ENCODE data around the gene LOXHD1. TPM values are rescaled to one million over a fixed set of nuclear protein-coding genes. Genes with fewer than 3 reads are reported as not detected.

Gene LOXHD1
- total RNA-seq, 4 donors from 2014 or later: 1.7 to 4.9 (median 3.2) TPM

DNA sequence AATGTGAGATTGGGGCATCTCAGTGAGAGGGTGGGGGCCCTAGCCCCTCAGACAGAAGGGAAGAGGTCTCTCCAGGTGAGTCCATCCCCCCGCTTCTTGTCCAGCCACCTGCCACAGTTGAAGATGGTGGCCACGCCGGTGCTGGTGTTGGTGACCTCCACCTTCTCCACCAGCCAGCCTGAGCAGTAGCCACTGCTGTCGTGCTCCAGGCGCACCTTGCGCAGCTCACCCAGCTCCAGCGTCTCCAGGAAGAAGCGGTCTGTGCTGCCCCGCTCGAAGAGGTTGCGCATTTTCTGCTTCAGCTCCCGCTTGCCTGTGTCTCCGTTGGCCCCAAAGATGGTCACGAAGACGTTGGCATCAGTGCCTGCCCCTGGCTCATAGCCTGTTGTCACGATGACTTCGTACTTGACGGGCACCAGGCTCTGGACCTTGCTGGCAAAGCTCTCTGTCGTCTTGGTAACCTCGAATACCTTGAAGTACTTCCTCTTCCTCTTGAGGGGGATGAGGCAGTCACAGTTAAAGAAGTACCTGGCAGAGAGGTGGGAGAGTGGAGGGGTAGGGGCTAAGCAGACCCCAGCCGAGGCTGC, 179.5 kb downstream of the LOXHD1 start:
- TF ChIP-seq, protein P1, sequence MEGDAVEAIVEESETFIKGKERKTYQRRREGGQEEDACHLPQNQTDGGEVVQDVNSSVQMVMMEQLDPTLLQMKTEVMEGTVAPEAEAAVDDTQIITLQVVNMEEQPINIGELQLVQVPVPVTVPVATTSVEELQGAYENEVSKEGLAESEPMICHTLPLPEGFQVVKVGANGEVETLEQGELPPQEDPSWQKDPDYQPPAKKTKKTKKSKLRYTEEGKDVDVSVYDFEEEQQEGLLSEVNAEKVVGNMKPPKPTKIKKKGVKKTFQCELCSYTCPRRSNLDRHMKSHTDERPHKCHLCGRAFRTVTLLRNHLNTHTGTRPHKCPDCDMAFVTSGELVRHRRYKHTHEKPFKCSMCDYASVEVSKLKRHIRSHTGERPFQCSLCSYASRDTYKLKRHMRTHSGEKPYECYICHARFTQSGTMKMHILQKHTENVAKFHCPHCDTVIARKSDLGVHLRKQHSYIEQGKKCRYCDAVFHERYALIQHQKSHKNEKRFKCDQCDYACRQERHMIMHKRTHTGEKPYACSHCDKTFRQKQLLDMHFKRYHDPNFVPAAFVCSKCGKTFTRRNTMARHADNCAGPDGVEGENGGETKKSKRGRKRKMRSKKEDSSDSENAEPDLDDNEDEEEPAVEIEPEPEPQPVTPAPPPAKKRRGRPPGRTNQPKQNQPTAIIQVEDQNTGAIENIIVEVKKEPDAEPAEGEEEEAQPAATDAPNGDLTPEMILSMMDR (IDR thresholded peaks at IDR 0.05): no peak
- DNase-seq (ENCODE audit: low spot score) (no peak), ATAC-seq (ENCODE audit: low FRiP score) (no peak)

DNA sequence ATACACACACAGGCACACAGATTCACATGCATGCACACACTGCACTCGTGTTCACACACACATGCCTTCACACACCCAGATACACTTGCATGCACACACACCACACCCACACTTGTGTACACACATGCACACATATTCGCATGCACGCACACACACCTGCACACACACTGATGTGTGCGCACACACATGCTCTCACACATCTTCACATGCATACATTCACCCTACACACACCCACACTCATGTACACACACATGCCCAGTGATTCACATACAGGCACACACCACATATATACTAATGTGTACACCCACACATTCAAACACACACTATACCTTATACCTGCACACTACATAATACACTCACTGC, 181.6 kb downstream of the LOXHD1 start:
- TF ChIP-seq, protein P1 (IDR thresholded peaks at IDR 0.05): no peak
- ATAC-seq (ENCODE audit: low FRiP score) (no peak), DNase-seq (ENCODE audit: low spot score) (no peak)

DNA sequence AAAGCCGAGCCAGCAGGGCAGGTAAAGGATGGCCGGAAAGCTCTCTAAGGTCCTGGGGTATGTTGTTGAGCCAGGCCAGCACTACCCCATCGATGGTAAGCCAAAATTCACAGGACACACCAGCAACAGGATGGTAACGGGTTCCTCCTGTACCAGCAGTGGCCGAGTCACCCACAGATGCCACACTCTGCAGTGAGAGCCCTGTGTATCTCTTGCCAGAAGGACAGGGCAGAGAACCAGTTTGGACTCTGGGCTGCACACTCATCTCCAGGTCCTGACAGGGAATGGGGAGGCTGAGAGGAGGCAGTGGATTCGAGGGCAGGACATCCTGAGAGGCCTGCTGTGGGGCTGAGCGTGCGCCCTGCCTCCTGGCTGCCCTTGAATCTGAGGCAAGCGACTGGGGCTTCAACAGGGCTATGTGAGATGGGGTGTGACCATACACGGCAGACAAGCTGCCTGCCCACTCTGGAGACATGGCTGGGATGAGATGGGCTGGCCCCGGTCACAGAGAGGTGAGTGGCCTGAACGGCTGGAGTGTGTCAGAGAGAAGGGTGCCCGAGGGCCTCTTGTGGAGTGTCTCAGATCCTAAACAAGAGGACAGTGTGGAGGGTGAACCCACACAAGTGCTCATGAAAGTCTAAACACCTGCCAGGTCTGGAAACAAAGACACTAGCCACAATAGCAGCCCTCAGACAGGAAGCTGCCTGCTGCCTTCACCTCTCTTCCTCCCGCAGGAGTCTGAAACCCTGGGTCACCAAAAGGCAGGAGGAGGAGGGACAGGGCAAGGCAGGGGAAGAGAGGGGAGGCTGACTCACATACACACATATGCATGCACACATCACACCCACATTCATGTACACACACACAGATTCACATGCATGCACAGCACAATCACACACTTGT, 182.3 kb downstream of the LOXHD1 start:
- ATAC-seq (ENCODE audit: low FRiP score) (no peak), DNase-seq (ENCODE audit: low spot score) (no peak)
- TF ChIP-seq, protein P1 (IDR thresholded peaks at IDR 0.05): no peak

DNA sequence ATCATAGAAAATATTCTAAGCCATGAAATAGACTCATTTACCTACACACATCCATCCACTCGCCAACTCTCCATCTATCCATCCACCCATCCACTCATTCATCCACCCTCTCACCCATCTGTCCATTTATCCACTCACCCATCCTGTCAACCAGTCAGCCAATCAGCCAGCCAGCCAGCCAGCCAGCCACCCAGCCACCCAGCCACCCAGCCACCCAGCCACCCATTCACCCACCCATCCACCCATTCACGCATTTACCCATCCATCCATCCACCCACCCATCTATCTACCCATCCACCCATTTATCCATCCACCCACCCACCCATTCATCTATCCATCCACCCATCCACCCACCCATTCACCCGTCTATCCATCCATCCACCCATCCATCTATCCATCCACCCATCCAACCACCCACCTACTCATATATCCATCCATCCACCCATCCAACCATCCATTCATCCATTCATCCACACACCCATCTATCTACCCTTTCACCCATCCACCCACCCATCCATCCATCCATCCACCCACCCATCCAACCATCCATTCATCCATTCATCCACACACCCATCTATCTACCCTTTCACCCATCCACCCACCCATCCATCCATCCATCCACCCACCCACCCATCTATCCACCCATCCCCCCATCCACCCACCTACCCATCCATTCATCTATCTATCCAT, 185.1 kb downstream of the LOXHD1 start:
- TF ChIP-seq, protein P1 (IDR thresholded peaks at IDR 0.05): no peak
- ATAC-seq (ENCODE audit: low FRiP score) (no peak), DNase-seq (ENCODE audit: low spot score) (no peak)

DNA sequence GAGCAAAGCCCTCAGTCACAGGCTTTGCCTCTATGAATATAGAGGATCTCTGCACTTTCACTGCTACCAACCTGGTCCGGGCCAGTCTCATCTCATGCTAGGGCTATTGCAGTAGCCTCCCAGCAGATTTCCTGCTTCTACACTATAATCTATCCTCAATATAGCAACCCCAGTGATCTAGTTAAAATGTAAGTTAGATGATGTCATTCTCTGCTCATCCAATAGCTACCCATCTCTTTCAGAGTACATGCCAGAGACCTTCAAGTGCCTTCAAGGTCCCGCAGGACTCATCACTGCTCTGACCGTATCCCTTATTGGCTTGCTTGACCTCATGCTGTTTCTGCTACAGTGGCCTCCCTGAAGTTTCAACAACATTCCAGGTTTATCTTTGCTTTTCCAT, 186.3 kb downstream of the LOXHD1 start:
- DNase-seq (ENCODE audit: low spot score) (no peak), ATAC-seq (ENCODE audit: low FRiP score) (no peak)
- TF ChIP-seq, protein P1 (IDR thresholded peaks at IDR 0.05): no peak

DNA sequence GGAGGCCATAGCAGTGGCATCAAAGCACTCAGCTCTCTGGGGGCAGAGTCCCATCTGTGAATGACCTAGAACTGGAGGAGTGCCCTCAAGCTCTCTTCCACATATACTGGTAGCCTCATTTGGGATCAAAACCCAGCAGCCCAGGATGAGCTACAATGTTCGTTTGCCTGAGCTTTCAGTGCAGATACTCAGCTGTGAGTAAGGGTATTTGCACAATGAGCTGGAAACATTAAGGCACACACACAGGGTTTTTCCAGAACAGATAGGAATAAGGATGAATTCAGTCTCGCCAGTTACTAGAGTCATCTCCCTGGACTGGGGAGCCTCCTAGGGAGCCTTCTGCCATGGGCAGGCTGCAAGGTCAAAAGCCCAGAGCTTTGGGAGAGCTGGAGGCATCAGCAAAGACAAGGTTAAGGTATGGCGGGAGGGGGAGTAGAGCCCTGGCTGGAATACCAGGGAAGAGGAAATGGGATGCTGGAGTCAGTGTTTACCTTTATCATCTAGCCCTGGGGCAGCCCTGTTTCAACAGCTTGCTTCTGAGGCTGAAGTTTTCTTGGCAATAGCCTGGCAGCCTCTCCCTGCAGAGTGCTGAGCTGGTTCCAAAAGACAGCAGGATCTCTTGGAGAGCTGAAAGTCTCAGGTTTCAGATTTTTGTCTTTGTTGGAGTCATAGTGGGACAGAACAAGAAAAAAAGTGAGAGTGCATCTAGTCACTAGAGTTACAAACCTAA, 187.7 kb downstream of the LOXHD1 start:
- ATAC-seq (ENCODE audit: low FRiP score): peak; percentile 73
- TF ChIP-seq, protein P1 (IDR thresholded peaks at IDR 0.05): no peak
- DNase-seq (ENCODE audit: low spot score): no peak
